Inflammatory macrophage (primary cell): Measurements from ENCODE around the gene ACLY.
"Not testable (repeated sequence)": the region's sequence is repeated elsewhere in the genome, so short reads cannot be mapped to it uniquely, and the experiment has no call there.

ENCODE experiments used
- DNase-seq, 2 donors: peaks; one replicate each; pipeline ENCODE4 v3.0.0-alpha.2; 2020 to 2022

Gene ACLY

DNA sequence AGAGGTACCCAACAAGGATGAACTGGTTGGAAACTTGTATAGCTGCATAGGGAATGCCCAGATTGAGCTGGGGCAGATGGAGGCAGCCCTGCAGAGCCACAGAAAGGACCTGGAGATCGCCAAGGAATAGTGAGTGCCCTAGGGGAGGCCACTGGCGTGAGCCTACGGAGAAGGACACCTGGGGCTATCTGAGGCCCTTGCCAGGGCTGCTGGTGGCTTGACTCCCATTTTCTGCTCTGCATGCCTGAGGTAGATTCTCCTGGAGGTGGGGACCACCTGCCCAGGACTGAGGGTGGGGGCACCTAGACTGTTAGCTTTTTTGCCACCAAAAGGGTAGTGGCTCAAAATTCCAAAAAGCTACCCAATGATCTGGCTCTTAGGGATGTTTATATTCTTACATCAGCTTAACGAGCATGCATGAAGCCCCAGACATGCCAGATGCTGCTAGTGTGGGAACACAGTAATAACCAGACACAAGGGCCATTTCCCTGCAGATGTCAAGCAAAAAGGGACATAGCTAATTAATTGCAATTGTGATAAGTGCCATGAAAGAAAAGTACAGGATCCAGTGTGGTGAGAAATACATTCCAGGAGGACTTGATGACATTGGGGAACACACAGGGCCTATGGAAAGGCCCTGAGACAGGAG lies 20.4 kb upstream of the ACLY start:
- no peak for DNase-seq

DNA sequence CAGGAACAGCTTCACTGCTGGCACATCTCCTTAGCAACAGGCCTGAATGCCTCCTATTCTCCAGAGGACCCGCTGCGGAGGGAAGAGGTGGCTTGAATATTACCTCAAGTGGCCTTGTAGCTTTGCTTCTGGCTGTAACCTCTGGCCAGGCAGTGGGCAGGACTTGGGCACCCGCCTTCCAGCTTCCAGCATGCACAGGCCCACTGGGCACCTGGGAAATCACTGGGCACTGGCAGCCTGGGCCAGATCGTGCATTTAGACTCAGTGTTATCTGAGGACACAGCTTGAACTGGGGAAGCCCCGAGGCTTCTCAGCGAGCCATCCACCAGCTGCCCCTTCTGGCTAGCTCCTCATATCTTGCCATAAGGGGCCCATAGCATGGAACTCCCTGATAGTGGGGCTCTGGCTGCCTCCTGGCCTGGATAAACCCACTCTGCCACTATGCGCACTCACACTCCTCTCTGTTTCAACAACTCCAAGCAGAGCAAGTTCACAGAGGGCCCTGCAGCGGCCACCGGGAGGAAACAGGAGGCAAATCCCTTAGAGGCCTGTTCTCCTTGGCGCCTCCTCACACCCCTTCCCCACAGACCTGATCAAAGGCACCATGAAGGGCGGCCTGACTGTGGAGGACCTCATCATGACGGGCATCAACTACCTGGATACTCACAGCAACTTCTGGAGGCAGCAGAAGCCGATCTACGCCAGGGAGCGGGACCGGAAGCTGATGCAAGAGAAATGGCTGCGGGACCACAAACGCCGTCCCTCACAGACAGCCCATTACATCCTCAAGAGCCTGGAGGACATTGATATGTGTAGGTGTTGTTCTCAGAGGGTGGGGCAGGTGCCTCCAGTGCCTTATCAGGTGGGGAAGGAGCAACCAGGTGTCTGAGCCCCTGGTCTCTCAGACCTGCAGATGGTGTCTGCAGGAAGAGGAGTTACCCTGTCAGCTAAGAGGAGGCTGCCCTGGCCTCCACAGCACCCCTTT lies 19.5 kb upstream of the ACLY start:
- DNase-seq = no peak

DNA sequence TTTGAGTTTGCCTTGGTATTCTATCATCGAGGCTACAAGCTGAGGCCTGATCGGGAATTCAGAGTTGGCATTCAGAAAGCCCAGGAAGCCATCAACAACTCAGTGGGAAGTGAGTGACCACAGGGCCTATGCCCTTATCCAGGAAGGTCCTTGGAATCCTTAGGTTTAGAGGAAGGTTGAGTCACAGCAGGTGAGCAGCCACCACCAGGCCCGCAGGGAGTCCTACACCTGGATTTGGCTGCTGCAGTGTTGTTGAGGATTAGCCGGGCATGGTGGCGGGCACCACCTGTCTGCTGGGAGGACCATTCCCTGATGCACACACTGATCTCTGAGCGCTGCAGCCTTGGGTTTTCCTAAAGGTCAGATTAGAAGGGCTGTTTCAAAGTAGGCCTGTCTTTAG lies 16.9 kb upstream of the ACLY start:
- DNase-seq = no peak

DNA sequence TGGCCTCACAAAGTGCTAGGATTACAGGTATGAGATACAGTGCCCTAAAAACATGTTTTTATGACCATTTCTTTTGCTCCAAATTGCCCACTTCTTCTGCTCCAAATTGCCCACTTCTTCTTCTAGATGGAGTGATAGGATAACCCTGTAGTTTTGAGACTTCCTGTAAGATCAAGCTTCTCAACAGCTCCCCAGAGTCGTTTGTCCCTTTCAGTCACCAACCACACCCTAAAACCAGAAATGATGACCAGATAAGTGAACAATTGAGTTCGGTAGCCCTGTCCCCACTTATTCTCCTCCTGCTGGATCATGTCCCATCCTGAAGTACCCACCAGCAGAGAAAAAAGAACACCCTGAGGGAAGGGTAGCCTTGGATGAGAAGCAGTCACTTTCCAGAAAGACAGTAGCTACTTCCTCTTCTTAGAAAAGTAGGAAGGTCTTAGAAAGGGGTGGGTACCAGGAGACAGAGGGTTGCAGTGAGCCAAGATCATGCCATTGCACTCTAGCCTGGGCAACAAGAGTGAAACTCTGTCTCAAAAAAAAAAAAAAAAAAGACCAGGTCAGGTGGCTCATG lies 14.2 kb upstream of the ACLY start:
- peak; percentile 64 to 69 for DNase-seq

DNA sequence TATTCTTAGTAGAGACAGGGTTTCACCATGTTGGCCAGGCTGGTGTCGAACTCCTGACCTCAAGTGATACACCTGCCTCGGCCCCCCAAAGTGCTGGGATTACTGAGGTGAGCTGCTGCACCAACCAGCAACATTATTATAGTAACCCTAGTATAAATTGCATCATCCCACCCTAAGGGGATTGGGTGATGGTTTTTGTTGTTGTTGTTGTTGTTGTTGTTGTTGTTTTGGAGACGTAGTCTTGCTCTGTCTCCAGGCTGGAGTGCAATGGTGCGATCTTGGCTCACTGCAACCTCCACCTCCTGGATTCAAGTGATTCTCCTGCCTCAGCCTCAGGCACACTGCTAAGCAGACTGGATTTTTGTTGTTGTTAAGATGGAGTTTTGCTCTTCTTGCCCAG lies 13.0 kb upstream of the ACLY start:
- not testable (repeated sequence) for DNase-seq

DNA sequence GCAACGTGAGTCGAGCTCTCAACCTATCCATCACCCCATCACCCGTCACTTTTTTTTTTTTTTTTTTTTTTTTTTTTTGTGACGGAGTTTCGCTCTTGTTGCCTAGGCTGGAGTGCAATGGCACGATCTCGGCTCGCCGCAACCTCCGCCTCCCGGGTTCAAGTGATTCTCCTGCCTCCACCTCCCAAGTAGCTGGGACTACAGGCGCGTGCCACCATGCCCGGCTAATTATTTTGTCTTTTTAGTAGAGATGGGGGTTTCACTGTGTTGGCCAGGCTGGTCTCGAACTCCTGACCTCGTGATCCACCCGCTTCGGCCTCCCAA lies 12.0 kb upstream of the ACLY start:
- not testable (repeated sequence) for DNase-seq

DNA sequence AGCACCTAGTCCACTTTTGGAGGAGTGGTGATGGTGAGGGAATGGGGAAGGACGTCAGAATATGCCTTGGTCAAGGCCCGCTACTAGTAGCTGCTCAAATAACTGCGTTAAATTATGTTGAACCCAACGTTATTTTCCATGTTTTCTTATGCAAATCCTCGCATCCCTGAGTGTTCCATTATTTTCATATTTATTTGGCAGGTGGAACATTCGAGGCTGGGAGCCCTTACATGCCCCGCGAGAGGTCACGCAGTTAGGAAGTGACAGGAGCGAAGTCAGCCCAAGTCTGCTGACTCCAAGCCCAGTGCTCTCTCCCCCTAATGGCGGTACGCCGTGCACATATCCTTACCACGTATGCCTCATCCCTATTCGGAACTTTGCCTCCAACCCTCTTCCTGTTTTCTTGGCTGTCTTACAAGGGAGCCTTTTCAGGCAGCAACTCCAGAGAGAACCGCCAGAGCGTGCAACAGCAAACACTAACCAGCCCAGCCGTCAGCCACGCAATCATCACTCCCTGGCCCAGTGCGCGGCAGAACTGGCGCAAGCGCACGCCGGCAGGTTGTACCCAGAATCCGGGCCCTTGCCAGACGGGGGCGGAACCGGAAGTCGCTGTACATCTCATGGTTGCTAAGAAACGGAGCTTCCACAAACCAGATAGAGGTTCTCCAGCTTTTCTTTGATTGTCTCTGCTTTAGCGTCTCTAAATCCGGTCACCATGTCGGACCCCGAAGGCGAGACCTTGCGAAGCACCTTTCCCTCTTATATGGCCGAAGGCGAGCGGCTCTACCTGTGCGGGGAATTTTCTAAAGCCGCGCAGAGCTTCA lies 11.5 kb upstream of the ACLY start, which contains the start of gene ODAD4:
TSS of gene ODAD4 (plus strand) at position 609 of the 824 bp plus-strand sequence. CDS start at position 716, 107 bp downstream.
- DNase-seq = peak; percentile 98 to 99

DNA sequence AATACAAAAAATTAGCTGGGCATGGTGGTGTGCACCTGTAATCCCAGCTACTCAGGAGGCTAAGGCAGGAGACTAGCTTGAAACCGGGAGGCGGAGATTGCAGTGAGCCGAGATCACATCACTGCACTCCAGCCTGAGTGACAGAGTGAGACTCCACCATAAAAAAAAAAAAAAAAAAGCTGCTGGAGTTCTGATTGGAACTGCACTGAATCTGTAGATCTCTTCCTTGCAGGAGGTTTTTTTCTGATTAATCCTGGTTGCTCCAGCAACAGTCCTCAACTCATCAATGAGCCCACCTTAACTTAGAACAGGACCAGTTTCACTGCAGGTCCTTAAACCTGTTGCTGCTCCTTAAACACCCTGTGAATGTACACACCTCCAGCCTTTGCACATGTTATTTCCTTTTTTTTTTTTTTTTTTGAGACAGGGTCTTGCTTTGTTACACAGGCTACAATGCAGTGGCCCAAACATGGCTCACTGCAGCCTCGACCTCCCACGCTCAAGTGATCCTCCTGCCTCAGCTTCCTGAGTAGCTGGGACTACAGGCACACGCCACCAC lies 10.0 kb upstream of the ACLY start:
- DNase-seq = no peak

DNA sequence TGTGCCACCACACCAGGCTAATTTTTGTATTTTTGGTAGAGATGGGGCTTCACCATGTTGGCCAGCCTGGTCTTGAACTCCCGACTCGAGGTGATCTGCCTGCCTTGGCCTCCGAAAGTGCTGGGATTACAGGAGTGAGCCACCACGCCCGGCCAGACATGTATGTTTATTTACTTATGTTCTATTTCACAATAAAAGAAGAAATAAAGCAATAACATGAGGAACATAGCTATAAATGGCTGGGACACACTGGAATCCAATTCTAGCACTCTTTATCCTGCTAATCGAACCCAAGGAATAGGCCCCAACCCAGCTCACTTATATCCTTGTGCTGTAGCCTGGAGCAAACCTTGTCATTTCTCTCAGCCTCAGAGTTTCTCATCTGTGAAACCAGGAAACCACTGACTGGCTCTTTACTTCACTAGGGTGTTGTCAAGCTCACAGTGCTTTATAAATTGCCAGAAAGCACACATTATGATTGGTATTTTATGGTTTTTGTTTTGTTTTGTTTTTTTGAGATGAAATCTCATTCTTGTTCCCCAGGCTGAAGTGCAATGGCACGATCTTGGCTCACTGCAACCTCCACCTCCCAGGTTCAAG lies 7.3 kb upstream of the ACLY start:
- no peak for DNase-seq

DNA sequence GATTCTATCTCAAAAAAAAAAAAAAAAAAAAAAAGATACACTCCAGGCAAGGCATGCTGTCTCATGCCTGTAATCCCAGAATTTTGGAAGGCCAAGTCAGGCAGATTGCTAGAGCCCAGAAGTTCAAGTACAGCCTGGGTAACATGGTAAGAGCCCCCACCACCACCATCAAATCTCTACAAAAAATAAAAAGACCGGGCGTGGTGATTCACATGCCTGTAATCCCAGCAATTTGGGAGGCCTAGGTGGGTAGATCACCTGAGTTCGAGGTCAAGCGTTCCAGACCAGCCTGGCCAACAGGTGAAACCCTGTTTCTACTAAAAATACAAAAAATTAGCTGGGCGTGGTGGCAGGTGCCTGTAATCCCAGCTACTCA lies 1.8 kb upstream of the ACLY start:
- DNase-seq = no peak

DNA sequence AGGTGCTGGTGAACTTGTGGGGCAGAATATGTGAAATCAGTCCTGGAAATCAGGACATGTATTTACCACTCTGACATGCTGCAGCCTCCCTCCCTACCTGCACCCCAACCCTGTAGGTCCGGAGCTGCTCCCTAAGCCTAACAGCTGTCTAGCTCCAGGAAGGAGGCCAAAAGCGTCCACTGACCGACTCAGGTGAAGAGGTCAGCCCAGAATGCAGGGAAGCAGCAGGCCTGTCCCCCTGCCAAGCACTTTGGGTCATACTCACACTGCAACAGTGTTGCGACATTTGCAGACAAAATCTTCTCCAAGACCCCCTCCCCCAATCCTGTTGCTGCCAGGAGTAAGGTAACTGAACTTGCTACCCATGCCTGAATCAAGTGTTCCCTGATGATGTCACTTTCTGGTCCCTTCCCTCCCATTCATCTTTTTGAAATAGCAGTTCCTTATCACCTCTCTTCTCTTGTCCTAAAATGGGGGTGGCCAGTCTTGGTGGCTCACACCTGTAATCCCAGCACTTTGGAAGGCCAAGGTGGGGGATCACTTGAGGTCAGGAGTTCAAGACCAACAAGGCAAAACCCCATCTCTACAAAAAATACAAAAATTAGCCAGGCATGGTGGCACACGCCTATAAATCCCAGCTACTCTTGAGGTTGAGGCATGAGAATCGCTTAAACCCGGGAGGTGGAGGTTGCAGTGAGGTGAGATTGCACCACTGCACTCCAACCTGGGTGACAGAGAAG lies 1.3 kb upstream of the ACLY start:
- no peak for DNase-seq

DNA sequence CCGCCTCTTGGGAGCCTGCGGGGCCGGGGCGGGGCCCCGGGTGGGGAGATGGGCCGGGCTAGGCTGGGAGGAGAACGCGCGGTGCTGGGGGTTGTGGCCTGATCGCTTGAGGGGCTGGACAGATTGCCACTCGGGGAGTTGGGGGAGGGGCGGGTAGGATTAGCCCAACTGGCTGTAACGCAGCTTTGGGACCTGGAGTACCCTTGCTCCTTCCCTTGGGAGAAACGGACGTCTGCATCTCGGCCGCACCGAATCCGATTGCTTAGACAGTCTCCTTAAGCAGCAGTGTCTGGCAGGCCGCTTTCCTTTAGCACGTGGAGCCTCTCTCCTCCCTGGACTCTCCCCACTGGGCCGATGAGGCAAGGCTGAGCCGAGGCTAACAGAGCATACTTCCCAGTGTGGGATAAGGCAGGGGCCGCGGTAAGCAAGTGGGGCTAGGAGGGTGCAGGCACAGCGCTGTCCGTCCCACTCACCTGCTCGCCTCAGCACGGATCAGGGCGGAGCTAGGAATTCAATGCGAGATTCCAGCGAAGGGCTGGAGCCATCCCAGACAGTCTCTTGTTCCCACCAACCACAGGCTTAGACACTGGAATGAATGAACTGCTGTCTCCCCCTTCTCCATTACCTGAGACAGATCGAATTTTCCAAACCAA lies 540 bp upstream of the ACLY start:
- peak; percentile 24 to 49 for DNase-seq

DNA sequence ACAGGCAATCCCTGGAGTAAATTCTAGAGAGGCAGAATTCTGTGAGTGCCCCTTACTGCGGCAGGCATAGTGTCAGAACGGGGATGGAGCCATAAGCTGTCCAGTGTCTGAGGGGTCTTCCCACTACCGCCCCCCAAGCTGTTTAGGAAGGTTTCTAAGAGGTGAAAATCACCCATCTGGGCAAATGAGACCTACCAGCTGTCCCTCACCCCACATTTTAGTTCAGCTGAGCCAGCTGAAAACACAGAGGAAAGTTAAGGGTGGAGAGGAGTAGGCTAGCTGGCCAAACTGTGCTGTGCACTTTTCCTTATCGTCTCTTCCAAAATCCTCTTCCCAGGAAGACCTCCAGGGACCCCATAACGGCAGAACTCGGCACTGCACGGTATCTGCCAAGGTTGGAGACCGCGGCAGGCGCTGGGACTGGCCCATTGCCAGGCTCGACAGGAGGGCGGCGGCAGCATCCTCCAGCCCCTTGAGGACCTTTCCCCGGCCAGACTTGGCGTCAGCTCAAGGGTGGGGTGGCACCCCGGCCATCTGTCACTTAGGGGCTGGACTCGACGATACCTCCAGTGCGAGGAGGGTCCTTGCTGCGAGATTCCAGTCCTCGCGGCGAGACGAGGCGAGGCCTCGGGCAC lies 955 bp downstream of the ACLY start:
- DNase-seq = no peak

DNA sequence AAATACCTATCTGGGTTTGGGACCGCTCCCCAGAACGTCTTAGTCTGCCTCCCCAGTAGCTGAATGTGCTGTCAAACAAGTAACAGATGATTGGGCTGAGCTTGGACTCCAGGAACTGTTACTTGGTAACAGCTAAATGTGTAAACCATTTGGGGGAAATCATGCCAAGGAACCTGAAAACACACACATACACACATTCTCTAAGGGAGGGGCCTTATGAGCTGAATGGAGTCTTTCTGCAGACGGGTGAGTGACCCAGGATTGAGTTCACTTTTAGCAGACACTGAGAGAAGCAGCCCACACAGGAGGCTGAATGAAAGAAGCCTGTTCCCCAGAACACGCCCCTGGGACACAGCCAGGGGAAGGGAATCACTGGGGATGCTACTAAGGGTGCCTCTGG lies 1.6 kb downstream of the ACLY start:
- peak in 1 of 2 donors; percentile 7 for DNase-seq

DNA sequence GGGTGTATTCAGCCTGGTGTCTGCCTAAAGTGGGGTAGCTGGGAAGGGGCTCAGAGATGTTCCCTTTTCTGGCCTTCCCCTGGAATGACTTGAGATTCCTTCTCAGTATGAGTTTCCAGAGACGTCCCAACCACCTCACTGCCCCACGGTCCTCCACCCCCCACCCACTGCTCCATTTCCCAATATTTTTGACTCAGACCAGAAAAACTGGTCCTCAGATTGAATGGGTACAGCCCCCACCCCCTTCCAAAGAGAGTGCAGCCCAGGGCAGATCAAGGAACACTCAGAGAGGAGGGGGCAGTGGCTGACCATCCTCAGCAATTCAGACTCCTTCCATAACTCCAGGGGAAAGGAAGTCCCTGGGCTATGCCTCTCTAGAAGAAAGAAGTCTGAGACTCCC lies 3.2 kb downstream of the ACLY start:
- no peak for DNase-seq

DNA sequence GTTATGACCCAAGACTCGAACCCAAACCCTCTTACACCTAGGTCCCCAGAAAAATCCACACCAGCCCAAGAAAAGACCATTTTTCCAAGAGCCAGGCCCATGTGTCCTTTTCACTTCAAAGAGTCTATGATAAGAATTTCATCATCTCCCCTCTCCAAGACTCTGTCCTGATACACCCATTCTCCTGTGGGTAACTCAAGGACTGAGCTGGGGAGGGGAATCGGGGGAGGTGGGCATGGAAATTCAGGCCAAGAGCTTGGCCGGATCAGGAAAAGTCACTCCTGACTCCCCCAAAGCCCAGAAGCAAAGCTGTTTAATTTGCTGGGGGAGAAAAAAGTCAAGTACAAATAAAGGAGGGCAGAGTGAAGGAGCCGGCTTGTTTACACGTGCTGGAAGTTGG lies 3.7 kb downstream of the ACLY start:
- no peak for DNase-seq

DNA sequence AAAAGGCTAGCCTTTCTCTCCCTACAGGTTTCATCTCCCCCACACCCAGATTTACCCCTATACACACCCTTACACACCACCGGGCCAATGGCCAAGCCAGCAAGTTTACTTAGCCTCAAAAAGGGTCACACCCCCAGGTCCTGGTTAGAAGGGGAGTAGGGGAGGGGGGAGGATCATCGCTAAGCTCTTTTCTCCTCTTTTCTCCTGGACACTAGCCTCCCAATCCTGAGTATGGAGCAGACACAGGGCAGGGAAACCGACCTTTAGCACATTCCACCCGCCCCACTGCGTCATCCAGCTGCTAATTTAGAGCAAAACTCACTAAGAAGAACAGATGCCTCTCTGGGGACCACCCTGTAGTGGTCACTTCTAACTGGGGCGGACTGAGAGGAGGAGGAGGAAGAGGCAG lies 4.4 kb downstream of the ACLY start:
- no peak for DNase-seq

DNA sequence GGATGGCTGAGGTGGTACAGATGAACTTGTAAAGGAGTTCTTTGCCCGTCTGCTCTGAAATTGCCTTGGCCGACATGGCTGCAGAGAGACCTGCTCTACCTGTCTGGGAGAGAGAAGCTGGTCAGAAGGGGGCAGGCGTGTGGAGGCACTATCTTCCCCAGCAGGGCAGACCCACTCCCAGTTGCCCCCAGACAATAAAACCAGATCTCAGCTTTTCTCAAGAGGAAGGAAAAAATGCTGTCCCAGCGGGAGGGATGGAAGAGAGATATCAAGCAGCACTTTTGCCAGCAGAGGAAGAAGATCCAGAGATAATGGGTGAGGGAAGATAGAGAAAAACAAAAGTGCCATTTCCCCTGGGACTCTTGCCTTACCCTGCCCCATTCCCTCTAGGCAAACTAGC lies 5.0 kb downstream of the ACLY start:
- no peak for DNase-seq

DNA sequence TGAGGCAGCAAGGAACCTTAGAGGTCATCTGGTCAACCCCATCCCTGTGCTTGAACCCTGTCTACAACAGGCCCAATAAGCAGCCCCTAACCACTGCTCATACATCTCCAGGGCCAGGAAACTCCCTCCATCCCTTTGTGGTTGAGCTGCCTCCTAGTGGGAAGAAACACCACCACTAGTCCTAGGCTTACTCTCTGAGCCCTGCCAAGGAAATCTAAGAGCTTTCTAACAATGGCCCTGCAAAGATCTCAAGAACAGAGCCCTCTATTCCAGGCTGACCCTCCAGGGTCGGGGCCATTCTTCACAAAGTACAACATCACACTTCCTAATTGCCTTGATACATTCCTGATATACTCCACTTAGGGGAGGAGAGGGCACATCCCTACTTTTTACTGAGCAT lies 5.8 kb downstream of the ACLY start:
- no peak for DNase-seq

DNA sequence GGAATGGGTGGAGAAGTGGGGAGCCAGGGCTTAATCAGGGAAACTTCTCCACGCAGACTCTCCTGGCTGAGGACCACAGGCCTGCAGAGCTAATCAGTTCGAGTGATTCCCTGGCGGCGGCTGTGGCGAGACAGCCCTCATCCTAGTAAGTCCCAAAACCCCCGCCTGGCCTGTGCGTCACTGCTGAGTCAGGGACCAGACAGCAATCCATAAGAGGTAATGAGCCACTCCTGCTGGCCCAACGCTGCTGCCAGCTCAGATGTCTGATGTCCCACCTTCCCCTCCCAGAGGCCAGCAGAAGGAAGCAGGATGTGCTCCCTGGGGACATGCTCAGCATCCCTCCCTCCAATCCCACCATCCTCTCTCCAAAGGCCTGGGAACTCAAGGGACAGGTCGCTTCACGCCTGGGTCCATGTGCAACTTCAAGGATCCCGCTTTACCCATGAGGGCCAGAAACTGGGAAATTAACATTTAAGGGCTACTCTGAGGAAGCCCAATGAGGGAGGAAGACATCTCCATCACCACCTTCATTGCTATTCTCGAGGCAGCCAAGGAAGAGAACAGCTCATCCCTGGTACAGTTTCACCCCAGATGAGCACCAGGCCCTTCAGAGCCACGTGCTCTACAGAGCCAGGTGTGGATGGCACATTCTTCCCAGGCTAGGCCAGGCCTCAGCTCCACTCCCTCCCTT lies 7.9 kb downstream of the ACLY start:
- no peak for DNase-seq
